Fibroblast of lung (primary cell): Measurements from ENCODE around the gene UGP2.
A peak's percentile ranks its signal among the peaks of the same experiment; 100 is the strongest.

Experiments used
- EZH2 ChIP-seq: IDR thresholded peaks from 2 replicates; pipeline ENCODE4 v1.5.1; 2012; ENCODE audit warnings: low read length, control low read depth, mild to moderate bottlenecking; ENCODE audit errors: missing control alignments
- TF ChIP-seq, protein P1 (sequence below), 2 donors: IDR thresholded peaks in 1 of 2; conservative IDR thresholded peaks in 1 of 2; 1 replicate in 1 of 2; 2 replicates in 1 of 2; pipeline ENCODE4 v1.5.1; 2011 to 2012; ENCODE audit warnings: low read length in 2 of 2, control low read depth in 1 of 2, inconsistent platforms in 1 of 2, low read depth in 1 of 2, mild to moderate bottlenecking in 1 of 2

DNA sequence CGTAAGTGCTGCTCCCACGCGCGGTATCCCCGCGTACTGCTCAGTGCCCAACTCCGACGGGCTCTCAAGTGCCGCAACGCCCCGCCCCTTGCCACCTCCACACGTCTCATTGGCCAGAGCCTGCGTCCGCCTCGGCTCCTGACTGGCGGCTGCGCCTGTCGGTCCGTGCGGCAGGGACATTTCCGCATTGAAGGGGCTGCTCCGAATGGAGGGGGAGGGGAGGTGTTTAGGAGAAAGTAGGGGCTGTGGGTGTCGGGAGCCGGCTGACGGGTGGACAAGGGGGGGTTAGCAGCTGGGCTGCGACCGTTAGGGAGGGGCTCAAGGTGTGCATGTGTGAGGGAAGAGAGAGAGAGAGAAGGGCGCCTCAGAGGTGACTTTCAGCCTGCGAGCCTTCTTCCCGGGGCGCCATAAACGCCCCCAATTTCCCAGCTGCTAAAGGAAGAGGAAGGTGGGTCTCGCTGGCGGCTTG lies 877 bp upstream of the UGP2 start:
- TF ChIP-seq, protein P1, sequence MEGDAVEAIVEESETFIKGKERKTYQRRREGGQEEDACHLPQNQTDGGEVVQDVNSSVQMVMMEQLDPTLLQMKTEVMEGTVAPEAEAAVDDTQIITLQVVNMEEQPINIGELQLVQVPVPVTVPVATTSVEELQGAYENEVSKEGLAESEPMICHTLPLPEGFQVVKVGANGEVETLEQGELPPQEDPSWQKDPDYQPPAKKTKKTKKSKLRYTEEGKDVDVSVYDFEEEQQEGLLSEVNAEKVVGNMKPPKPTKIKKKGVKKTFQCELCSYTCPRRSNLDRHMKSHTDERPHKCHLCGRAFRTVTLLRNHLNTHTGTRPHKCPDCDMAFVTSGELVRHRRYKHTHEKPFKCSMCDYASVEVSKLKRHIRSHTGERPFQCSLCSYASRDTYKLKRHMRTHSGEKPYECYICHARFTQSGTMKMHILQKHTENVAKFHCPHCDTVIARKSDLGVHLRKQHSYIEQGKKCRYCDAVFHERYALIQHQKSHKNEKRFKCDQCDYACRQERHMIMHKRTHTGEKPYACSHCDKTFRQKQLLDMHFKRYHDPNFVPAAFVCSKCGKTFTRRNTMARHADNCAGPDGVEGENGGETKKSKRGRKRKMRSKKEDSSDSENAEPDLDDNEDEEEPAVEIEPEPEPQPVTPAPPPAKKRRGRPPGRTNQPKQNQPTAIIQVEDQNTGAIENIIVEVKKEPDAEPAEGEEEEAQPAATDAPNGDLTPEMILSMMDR (conservative IDR thresholded peaks at IDR 0.05 in 1 of 2, IDR thresholded peaks at IDR 0.05 in 1 of 2; ENCODE audit: low read depth in 1 of 2, low read length in 2 of 2) = peak in 1 of 2 donors; percentile 20
- TF ChIP-seq EZH2 = no peak
